BE2C (cell line): Measurements from ENCODE around the gene RAD1.

Source experiments
- DNase-seq: peaks from one replicate; pipeline ENCODE4 v3.0.0-alpha.2; 2020
- H3K27me3 ChIP-seq: fragments of 250-450 bp; sonication (Bioruptor Pico); 2 replicates; pipeline ENCODE4 v1.5.1; 2020; ENCODE audit warnings: mild to moderate bottlenecking
- H3K36me3 ChIP-seq: fragments of 250-450 bp; sonication (Bioruptor Pico); 2 replicates; pipeline ENCODE4 v1.5.1; 2020; ENCODE audit warnings: mild to moderate bottlenecking
- H3K4me1 ChIP-seq: fragments of 250-450 bp; sonication (Bioruptor Pico); 2 replicates; pipeline ENCODE4 v1.5.1; 2020
- H3K4me3 ChIP-seq: 2 replicates; pipeline ENCODE4 v1.5.1; 2011; ENCODE audit warnings: low read depth, low read length
- H3K9me3 ChIP-seq: fragments of 250-450 bp; sonication (Bioruptor Pico); 2 replicates; pipeline ENCODE4 v1.5.1; 2020
- TF ChIP-seq, protein P1 (sequence below): IDR thresholded peaks from 2 replicates; pipeline ENCODE4 v1.5.1; 2012; ENCODE audit warnings: mild to moderate bottlenecking, low read depth, low read length

RAD1 gene

DNA sequence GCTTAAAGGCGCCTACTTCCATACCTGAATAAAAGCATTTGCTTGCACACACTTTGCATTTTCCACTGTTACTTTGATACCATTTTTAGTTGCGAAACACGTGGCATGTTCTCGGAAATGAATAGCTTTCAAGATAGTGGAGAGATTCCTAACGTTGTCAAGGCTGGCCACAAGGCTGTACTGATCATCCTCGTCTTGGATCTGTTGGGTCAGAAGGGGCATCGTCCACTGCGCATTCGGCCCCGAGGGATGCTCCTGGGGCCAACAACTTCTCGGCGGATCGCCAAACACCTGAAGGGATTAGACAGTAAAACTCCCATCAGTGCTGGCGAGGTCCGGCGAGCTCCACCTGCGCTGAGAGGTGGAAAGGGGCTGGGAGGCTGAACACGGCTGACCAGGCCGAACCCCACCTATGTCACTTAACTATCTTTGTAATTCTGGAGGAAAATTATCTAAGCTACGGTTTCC lies 599 bp downstream of the RAD1 start:
- Histone ChIP-seq H3K27me3 (no peaks in the 10 kb centered on the region), H3K36me3 (peaks cover 24% of the 10 kb centered on the region), H3K9me3 (no peaks in the 10 kb centered on the region), H3K4me3 (peak overlapping the region; percentile 86), H3K4me1 (no peaks in the 10 kb centered on the region)
- peak; percentile 16 for DNase-seq
- TF ChIP-seq, protein P1, sequence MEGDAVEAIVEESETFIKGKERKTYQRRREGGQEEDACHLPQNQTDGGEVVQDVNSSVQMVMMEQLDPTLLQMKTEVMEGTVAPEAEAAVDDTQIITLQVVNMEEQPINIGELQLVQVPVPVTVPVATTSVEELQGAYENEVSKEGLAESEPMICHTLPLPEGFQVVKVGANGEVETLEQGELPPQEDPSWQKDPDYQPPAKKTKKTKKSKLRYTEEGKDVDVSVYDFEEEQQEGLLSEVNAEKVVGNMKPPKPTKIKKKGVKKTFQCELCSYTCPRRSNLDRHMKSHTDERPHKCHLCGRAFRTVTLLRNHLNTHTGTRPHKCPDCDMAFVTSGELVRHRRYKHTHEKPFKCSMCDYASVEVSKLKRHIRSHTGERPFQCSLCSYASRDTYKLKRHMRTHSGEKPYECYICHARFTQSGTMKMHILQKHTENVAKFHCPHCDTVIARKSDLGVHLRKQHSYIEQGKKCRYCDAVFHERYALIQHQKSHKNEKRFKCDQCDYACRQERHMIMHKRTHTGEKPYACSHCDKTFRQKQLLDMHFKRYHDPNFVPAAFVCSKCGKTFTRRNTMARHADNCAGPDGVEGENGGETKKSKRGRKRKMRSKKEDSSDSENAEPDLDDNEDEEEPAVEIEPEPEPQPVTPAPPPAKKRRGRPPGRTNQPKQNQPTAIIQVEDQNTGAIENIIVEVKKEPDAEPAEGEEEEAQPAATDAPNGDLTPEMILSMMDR, result no peak

DNA sequence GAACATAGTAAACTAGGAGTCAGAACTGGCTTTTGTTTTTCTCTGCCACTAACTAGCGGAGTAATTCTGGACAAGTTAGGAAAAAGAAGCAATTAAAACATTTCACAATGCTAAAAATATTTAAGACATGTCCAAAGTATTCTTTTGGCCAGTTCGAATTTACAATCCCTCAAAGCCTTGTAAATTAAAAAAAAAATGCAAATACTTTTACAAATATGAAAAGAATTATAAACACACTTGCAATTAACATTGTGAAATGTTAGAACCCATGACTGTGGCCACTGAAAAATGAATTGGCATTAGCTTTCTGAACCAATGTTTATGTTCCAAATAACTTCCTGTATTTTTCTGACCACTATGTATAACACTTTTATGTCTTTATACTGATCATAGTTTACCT lies 2.2 kb downstream of the RAD1 start:
- Histone ChIP-seq H3K9me3 (no peaks in the 10 kb centered on the region), H3K27me3 (no peaks in the 10 kb centered on the region), H3K36me3 (peaks cover 22% of the 10 kb centered on the region), H3K4me3 (no peak overlapping the region), H3K4me1 (no peaks in the 10 kb centered on the region)
- TF ChIP-seq, protein P1, result no peak
- no peak for DNase-seq

DNA sequence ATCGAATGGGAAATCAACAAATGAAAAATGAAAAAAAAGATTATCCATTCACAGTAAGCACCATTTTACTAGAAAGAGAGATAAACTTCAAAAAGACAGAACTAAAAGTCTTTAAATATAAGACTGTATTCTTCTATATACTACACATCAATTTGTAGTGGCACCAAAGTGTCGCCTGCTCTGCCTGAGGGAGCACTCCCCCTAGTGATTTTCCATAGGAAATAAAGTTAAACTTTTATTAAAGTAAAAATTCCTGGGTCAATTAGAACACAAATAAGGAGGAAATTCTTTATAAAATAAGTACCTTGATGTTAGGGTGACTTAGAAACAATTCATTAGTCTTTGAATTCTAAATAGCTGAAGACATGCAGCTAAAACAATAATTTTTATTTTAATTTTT lies 9.7 kb downstream of the RAD1 start:
- peaks cover 10% of the 10 kb centered on the region for H3K36me3 ChIP-seq
- no peak overlapping the region for H3K4me3 ChIP-seq
- TF ChIP-seq, protein P1, result peak; percentile 56
- H3K27me3 ChIP-seq, result no peaks in the 10 kb centered on the region
- no peak for DNase-seq
- H3K9me3 ChIP-seq, result no peaks in the 10 kb centered on the region
- no peaks in the 10 kb centered on the region for H3K4me1 ChIP-seq

DNA sequence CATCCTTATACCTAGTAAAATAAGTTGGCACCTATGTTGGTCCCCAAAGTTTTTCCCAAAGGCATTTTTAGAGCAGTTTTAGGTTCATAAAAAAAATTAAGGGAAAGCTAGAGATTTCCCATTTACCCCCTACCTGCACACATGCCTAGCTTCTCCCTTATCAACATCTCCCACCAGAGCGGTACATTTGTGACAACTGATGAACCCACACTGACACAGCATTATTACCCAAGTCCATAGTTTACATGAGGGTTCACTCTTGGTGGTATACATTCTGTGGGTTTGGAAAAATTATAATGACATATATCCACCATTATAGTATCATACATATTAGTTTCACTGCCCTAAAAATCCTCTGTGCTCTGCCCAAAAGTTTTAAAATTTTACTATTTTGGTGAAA lies 12.0 kb downstream of the RAD1 start:
- H3K4me3 ChIP-seq, result no peak overlapping the region
- peaks cover 7% of the 10 kb centered on the region for H3K36me3 ChIP-seq
- TF ChIP-seq, protein P1, result no peak

DNA sequence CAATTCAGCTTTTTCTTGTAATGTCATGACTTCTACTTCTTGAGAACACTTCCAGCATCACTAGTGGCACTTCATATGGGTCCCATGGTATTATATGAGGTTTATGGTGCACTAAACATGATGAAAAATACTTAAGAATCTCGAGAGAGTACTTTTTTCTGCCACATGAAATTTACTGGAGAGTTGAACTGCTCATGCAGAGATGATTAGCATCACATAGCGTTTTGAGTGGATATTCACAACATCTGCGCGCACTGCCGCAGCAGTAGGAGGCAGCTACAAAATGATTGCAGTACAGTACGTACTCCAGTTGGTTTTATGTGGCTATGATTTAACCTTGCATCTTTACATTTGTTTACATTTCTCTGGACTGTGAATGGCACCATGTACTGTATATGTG lies 14.7 kb downstream of the RAD1 start:
- no peak for DNase-seq
- H3K4me3 ChIP-seq, result no peak overlapping the region
- no peaks in the 10 kb centered on the region for H3K4me1 ChIP-seq
- H3K27me3 ChIP-seq, result no peaks in the 10 kb centered on the region
- H3K9me3 ChIP-seq, result no peaks in the 10 kb centered on the region
- TF ChIP-seq, protein P1, result no peak
- H3K36me3 ChIP-seq, result peaks cover 2% of the 10 kb centered on the region; the same call in 1 of the 2 replicates

More for the DNA sequence above, 12.0 kb downstream of the RAD1 start:
- H3K4me1 ChIP-seq, result no peaks in the 10 kb centered on the region
- no peak for DNase-seq
- H3K27me3 ChIP-seq, result no peaks in the 10 kb centered on the region
- no peaks in the 10 kb centered on the region for H3K9me3 ChIP-seq

DNA sequence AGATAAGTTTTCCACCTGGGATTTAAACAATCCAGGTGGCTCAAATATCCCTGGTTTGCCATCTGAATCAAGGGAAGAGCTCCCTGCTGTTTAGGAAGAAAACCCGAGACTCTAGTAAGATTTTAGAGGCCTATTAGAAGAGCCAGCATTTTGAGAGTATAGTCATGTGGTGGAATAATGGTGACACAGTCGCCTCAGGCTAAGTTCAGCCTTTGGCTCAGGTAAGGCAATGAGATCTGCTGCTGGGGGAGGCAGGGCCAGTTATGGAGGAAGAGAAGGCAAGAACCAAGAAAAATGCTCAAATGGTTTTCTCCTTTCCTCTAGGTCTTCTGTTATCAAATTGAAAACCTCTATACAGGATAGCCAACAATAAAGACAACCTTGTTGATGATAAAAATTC lies 16.2 kb downstream of the RAD1 start:
- no peak for DNase-seq
- Histone ChIP-seq H3K4me1 (no peaks in the 10 kb centered on the region), H3K36me3 (peaks cover 2% of the 10 kb centered on the region; the same call in 1 of the 2 replicates), H3K9me3 (no peaks in the 10 kb centered on the region), H3K4me3 (no peak overlapping the region), H3K27me3 (no peaks in the 10 kb centered on the region)
- TF ChIP-seq, protein P1, result no peak
